Stimulated activated CD8-positive, alpha-beta memory T cell treated with anti-CD3 and anti-CD28 coated beads, Interleukin-7, amount 100 ng/mL, for 24 hours (primary cell): ENCODE results near the gene OLFML3.

Source experiments
- DNase-seq: peaks from one replicate; pipeline ENCODE4 v3.0.0-alpha.2; 2020; ENCODE audit warnings: low read depth

OLFML3 gene

DNA sequence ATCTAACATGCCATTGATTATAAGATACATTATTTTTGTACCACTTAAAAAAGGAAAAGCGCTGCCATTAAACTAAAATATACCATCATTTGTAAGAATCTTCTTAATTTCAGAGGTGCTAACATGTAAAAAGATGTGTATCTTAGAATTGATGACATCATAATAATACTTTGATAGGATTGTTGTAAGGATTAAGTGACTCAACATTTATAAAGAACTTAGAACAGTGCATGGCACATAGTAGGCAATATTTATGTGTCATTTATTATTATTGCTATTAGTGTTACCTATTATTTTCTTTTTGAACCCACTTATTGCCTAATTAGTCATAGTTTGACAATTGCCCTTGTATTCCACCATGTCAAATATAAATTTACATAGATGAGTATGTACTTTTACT, 28.4 kb upstream of the OLFML3 start:
- no peak for DNase-seq

- DNase-seq: no peak
Observed at GRCh38 chr1:113951719-113952118, 27.6 kb upstream of the OLFML3 start.

DNA sequence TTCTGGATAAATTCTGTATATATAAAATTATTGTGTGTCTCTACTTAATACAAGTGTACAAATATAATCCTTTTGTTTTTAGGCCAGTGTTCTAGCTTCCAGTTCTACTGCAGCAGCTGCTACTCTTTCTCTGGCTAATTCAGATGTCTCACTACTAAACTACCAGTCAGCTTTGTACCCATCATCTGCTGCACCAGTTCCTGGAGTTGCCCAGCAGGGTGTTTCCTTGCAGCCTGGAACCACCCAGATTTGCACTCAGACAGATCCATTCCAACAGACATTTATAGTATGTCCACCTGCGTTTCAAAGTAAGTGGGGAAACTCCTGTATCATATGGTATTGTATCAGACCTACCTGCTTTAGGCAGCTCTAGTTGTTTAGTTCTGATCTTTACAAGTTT, 21.3 kb upstream of the OLFML3 start:
- DNase-seq: no peak

DNA sequence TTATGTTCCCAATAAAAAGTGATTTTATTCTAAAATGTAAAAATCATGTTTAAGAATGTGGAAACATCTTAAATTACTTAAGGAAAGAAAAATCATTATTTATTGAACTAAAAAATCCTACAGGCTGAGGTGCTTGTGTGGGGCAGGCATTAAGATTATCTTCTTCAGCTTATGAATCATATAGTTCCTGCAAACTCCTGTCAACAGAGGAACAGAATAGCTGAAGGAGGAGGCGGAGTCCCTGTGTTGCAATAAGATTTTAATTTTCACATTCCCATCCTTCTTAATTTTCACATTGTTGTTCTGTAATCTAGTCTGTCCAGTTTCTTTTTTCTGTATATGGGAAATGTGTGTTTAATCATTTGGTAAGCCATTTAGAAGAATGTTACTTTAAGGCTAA, 20.6 kb upstream of the OLFML3 start:
- no peak for DNase-seq

DNA sequence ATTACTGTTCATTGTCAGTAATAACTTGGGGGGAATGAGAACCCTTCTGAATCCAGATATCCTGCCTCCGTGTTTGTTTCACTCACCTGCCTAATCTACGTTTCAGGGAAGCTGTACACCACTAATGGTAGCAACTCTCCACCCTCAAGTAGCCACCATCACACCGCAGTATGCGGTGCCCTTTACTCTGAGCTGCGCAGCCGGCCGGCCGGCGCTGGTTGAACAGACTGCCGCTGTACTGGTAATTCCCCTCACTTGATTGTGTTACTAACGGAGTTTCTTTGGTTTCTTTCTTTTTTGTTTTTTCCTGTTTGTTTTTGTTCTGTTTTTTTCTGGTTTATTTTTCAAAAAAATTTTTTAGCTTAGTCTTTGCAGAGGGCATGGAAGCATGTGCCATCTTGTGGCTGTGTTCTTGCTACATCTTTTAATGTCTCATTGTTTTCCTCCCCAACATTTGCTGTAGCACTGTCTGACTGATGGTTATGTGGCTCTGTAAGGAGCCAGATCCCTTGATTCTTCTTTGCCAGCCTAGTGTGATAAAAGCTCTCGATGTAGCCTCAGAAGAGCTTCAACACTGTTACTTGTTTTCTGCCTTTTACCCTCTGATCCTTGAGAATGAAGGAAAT, 15.9 kb upstream of the OLFML3 start:
- DNase-seq: no peak

- no peak for DNase-seq
Observed at GRCh38 chr1:113965703-113966412, 13.4 kb upstream of the OLFML3 start.

- DNase-seq: no peak
Observed at GRCh38 chr1:113972954-113973353, 6.3 kb upstream of the OLFML3 start.

DNA sequence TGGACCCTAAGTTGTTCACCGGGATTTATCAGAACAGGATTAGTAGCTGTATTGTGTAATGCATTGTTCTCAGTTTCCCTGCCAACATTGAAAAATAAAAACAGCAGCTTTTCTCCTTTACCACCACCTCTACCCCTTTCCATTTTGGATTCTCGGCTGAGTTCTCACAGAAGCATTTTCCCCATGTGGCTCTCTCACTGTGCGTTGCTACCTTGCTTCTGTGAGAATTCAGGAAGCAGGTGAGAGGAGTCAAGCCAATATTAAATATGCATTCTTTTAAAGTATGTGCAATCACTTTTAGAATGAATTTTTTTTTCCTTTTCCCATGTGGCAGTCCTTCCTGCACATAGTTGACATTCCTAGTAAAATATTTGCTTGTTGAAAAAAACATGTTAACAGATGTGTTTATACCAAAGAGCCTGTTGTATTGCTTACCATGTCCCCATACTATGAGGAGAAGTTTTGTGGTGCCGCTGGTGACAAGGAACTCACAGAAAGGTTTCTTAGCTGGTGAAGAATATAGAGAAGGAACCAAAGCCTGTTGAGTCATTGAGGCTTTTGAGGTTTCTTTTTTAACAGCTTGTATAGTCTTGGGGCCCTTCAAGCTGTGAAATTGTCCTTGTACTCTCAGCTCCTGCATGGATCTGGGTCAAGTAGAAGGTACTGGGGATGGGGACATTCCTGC, 3.9 kb upstream of the OLFML3 start:
- DNase-seq: no peak

DNA sequence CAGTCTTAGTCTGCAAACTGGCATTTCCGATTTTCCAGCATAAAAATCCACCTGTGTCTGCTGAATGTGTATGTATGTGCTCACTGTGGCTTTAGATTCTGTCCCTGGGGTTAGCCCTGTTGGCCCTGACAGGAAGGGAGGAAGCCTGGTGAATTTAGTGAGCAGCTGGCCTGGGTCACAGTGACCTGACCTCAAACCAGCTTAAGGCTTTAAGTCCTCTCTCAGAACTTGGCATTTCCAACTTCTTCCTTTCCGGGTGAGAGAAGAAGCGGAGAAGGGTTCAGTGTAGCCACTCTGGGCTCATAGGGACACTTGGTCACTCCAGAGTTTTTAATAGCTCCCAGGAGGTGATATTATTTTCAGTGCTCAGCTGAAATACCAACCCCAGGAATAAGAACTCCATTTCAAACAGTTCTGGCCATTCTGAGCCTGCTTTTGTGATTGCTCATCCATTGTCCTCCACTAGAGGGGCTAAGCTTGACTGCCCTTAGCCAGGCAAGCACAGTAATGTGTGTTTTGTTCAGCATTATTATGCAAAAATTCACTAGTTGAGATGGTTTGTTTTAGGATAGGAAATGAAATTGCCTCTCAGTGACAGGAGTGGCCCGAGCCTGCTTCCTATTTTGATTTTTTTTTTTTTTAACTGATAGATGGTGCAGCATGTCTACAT, 2.5 kb upstream of the OLFML3 start:
- DNase-seq: no peak

DNA sequence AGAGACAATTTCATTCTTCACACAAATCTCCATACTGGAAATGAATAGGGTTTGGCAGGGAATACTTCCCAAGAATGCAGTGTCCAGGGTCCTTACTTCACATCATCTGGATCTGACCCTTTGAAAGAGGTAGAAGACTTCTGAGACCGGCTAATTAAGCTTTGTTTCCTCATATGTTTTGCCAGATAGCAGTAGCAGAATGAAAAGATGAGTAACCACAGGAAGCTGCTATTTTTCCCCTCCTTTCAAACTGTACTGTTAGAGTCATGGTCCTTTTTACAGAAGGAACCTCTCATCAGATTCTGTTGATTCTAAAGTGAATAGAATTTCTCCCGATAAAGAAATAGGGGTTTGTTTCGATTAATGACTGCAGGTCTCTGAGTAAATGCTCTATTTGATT, 1.4 kb upstream of the OLFML3 start:
- DNase-seq: no peak

DNA sequence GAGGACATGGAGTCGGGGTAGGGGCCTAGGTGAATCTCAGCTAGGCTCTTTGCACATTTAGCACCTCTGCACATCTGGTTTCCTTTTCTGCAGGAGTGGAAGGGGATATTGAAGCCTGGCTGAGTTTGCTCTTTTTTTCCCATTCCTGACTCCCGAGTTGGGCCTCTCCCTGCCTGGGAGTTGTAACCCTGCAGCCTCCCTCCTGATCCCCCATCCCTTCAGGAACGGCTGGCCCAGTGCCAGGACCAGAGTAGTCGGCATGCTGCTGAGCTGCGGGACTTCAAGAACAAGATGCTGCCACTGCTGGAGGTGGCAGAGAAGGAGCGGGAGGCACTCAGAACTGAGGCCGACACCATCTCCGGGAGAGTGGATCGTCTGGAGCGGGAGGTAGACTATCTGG, 836 bp downstream of the OLFML3 start:
- no peak for DNase-seq

DNA sequence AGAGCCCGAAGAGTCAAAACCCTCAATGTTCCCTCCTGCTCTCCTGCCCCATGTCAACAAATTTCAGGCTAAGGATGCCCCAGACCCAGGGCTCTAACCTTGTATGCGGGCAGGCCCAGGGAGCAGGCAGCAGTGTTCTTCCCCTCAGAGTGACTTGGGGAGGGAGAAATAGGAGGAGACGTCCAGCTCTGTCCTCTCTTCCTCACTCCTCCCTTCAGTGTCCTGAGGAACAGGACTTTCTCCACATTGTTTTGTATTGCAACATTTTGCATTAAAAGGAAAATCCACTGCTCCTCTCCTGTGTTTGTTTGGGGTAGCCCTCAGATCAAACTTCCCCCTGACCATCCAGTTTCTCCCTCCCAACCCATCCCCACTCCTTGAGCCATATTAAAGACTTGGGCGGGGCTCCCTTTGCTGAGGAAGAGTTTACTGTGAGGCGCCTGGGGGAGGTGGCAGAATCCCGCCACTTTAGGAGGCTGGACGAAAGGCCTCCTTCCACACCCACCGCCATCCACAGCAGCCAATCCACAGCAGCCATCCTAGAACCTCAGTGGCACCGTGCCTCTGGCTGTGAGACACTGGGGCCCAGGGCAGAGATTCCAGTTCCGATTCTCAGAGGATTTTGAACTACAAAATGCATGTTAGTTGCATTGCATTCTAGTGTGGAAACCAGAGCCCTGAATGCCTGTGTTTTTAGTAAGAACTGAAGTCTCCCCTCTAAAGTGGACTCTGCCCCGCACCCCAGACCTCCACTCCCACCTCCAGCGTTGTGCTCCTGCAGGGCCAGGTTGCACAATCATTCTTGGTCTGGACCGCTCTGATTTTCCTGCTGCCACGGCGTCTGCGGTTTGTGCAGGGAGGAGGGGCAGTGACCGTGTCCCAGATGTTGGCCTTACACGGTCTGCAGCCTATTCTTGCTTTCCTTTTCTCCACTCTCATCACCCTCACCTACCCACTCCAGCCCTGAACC, 3.0 kb downstream of the OLFML3 start:
- DNase-seq: no peak

DNA sequence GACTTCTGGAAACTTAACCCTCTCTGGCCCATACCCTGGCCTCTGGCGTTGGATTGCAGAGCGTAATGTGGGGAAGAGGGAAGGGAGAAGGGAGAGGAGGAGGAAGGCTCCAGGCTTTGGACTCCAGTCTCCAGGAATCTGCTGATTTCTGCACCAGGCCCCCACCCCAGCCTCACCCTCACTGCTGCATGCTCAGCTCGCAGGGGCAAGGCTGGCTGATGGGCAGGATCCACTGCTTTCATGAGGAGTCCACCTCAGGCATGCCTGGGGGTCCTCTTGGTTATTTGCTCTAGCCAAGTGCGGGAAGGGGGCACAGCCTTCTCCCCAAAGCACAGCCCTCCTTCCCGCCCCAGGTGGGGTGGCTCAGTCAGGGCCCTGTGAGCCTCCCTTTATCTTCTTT, 3.7 kb downstream of the OLFML3 start:
- no peak for DNase-seq

DNA sequence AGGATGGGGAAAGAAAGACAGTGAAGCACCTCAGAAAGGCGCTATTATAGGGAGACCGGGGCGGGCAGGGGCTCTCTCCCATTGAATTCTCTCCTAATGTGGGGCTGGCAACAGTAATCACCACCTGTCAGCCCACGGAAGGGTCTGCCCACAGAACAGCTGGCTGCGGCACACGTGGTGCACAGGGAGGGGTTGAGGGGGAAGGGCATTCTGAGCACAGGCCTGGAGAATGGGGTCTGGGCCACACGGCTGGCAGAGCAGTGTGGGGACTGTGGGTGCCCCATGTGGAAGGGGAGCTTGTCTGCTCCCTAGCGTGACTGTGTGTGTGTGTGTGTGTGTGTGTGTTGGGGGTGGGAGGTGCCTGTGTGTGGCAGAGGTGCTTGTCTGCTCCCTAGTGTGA, 4.1 kb downstream of the OLFML3 start:
- no peak for DNase-seq

DNA sequence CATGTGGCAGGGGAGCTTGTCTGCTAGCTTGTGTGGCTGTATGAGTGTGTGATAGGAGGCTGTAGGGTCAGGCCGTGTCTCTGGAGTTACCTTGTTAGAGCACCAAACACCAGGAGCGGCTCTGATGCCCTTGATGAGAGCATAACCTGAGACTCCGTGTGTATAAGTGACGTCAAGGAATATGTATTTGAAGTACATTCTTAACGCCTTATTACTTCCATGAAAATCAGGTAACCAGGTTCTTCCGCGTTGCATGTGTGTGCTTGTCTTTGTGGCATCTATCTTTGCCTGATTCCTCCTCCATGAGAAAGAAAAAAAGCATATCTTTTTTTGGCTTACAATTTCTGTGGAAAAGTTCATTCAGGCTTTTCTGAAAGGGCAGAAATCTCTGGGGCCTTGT, 4.6 kb downstream of the OLFML3 start:
- no peak for DNase-seq

DNA sequence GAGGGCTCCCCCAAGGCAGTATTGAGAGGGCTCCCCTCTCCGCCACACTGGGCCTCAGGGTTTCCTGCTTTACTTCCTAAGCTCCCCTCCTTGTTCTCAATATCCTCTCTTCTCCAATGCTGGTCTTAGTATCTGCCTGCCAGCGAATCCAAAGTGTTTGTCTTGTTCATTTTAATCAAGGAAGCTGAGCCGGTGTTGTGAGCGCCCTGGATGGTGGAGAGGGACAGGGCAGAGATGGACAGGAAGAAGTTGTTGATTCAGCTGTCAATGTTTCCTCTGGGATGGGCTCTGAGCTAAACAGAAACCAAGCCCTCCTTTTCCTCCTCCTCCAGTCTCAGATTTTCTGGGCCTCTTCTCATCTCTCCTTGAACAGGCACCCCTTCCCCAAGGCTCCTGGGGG, 5.4 kb downstream of the OLFML3 start:
- no peak for DNase-seq

- DNase-seq: no peak
Observed at GRCh38 chr1:113986802-113987201, 7.5 kb downstream of the OLFML3 start.

- DNase-seq: no peak
Observed at GRCh38 chr1:113987259-113987658, 8.0 kb downstream of the OLFML3 start.

- no peak for DNase-seq
Observed at GRCh38 chr1:113990530-113990929, 11.3 kb downstream of the OLFML3 start.

DNA sequence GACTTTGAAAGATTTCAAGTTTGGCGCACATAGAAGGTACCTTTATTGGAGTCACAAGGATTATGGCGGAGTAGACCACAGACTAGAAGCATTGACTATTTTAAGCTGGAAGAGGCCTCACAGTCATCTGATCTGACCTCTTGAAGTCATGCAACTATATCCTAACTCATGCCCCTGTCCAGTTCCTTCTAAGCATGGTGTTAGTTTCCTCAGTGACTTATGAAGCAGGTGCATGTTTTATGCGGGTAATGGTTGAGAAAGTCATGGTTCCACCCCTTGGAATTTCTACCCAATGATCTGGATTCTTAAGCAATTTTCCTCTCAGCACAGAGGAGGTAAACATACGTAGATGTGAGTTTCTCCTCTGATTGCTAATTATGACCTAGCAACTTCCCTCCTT, 11.7 kb downstream of the OLFML3 start:
- no peak for DNase-seq

DNA sequence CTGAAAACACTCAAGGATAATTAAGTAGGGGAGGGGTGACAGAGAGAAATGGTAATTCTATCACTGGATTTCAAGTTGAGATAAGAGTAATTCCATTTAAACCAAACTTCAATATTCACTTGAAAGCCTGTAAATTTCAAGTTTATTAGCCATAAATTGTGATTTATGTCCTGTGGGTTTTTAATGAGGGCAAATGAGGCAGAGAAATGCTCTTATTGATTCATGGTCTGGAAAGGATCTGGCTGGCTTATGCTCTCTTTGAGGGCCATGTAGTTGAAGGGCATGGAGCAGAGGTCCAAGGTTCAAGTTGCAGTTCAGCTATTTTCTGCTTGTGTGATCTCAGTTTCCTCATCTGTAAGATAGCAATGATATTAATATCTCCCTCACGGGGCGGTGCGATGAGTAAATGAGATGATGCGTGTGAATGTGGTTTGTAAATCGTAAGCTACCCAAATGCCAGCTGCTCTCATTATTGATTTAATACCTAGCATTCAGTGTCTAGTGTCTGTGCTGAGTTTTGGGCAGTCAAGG, 12.3 kb downstream of the OLFML3 start:
- no peak for DNase-seq

DNA sequence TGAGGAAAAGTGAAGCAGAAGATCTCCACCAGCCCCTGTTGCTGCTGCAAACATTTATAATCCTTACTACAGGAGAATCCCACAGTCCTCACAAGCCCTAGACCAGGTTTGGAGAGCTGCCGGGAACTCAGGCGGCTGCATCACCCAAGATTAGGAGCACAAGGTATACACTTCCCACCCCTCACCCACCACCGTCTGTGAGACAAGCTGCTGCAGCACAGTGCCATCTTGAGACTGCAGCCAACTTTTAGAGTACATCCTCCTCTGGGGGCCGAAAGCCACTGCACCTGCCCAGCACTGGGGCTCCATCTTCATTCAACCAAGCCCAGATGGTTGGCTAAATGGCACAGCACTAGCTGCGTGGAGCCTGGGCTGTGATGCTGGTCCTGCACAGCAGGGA, 13.8 kb downstream of the OLFML3 start:
- no peak for DNase-seq
